ENCODE results near the gene MGARP. TPM values are rescaled to one million over a fixed set of nuclear protein-coding genes. Genes with fewer than 3 reads are reported as not detected.

Gene MGARP
- total and polyA plus RNA-seq, 2 donors (not counting 1 experiment from before 2014, with no cell fraction given), result 15.2 to 18.2 TPM

DNA sequence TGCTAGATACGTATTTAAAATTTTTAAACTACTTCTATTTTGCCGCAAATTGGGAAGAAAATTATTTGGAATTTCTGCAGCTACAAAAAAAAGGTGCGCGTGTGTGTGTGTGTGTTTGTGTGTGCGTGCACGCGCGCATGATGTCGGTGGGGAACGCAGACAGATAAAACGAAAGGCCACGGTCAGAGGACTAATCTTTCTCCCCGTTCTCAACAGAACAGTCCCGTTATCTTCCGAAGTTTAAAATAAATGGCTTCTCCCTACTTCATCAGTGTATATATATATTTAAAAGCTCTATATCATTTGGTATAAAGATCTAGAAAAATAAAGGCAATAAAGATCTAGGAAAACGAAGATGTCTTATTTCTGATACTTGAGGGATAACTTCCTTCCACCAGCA lies 1.5 kb downstream of the MGARP start:
- Histone ChIP-seq H3K27me3 (ENCODE audit: control insufficient read depth, insufficient read depth, low read length) (no peaks in the 10 kb centered on the region), H3K4me2 (ENCODE audit: extremely low read depth, insufficient read depth, low read length) (no peak overlapping the region), H3K27ac (ENCODE audit: insufficient read depth, low read length) (no peak overlapping the region), H3K4me3 (replicated peaks in 1 of 4; ENCODE audit: control extremely low read depth in 1 of 4, insufficient read depth in 1 of 4, low read depth in 3 of 4, low read length in 4 of 4) (peak overlapping the region in 1 of 4 experiments; percentile 61), H4K20me1 (ENCODE audit: control insufficient read depth, extremely low read depth, insufficient read depth, low read length) (no peaks in the 10 kb centered on the region), H3K79me2 (ENCODE audit: control insufficient read depth, insufficient read depth, low read length) (no peaks in the 10 kb centered on the region), H3K9ac (ENCODE audit: insufficient read depth, low read length) (no peak overlapping the region), H3K4me1 (ENCODE audit: control insufficient read depth, extremely low read depth, insufficient read depth, low read length) (no peaks in the 10 kb centered on the region), H3K9me3 (ENCODE audit: control insufficient read depth, insufficient read depth, low read depth, low read length) (no peaks in the 10 kb centered on the region), H3K36me3 (ENCODE audit: control insufficient read depth, insufficient read depth, low read length) (no peaks in the 10 kb centered on the region), H2AFZ (ENCODE audit: low read length) (no peak overlapping the region)
- DNase-seq (ENCODE audit: low read depth in 2 of 2), result peak in 1 of 2 donors; percentile 31
- TF ChIP-seq, protein P1, sequence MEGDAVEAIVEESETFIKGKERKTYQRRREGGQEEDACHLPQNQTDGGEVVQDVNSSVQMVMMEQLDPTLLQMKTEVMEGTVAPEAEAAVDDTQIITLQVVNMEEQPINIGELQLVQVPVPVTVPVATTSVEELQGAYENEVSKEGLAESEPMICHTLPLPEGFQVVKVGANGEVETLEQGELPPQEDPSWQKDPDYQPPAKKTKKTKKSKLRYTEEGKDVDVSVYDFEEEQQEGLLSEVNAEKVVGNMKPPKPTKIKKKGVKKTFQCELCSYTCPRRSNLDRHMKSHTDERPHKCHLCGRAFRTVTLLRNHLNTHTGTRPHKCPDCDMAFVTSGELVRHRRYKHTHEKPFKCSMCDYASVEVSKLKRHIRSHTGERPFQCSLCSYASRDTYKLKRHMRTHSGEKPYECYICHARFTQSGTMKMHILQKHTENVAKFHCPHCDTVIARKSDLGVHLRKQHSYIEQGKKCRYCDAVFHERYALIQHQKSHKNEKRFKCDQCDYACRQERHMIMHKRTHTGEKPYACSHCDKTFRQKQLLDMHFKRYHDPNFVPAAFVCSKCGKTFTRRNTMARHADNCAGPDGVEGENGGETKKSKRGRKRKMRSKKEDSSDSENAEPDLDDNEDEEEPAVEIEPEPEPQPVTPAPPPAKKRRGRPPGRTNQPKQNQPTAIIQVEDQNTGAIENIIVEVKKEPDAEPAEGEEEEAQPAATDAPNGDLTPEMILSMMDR (conservative IDR thresholded peaks at IDR 0.05 in 1 of 2, IDR thresholded peaks at IDR 0.05 in 1 of 2; ENCODE audit: low read depth in 1 of 2, low read length in 2 of 2), result no peak
- no peak for TF ChIP-seq EZH2 (IDR thresholded peaks at IDR 0.05; ENCODE audit: low read length, missing control alignments)

DNA sequence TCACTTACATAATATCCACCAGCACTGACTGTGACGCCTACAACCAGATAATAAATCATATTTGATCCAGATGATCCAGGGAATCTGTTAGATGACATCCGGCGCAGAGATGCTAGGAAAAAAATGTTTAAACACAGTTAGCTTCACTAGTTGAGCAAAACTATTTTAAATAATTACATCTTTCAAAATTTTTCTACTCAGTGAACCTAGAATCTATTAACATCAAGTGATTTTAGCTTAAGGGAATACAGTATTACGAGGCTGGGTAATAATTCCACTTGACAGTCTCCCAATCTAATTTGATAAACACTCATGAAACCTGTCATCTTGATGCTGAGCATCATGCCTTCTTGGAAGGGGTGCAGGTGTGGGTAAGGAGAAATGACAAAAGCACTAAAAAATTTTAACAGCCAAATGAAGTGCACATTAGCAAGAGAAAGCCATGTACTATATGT lies 4.7 kb downstream of the MGARP start:
- no peak overlapping the region for H3K27ac ChIP-seq (ENCODE audit: insufficient read depth, low read length)
- no peak overlapping the region for H3K4me3 ChIP-seq (replicated peaks in 1 of 4; ENCODE audit: control extremely low read depth in 1 of 4, insufficient read depth in 1 of 4, low read depth in 3 of 4, low read length in 4 of 4)
- H3K79me2 ChIP-seq (ENCODE audit: control insufficient read depth, insufficient read depth, low read length), result no peaks in the 10 kb centered on the region
- TF ChIP-seq, protein P1 (conservative IDR thresholded peaks at IDR 0.05 in 1 of 2, IDR thresholded peaks at IDR 0.05 in 1 of 2; ENCODE audit: low read depth in 1 of 2, low read length in 2 of 2), result no peak
- no peak for TF ChIP-seq EZH2 (IDR thresholded peaks at IDR 0.05; ENCODE audit: low read length, missing control alignments)
- H3K4me1 ChIP-seq (ENCODE audit: control insufficient read depth, extremely low read depth, insufficient read depth, low read length), result no peaks in the 10 kb centered on the region
- no peaks in the 10 kb centered on the region for H3K9me3 ChIP-seq (ENCODE audit: control insufficient read depth, insufficient read depth, low read depth, low read length)
- H4K20me1 ChIP-seq (ENCODE audit: control insufficient read depth, extremely low read depth, insufficient read depth, low read length), result no peaks in the 10 kb centered on the region
- no peak overlapping the region for H3K9ac ChIP-seq (ENCODE audit: insufficient read depth, low read length)
- H3K27me3 ChIP-seq (ENCODE audit: control insufficient read depth, insufficient read depth, low read length), result no peaks in the 10 kb centered on the region
- H3K36me3 ChIP-seq (ENCODE audit: control insufficient read depth, insufficient read depth, low read length), result no peaks in the 10 kb centered on the region
- no peak for DNase-seq (ENCODE audit: low read depth in 2 of 2)
- no peak overlapping the region for H3K4me2 ChIP-seq (ENCODE audit: extremely low read depth, insufficient read depth, low read length)
- no peak overlapping the region for H2AFZ ChIP-seq (ENCODE audit: low read length)

- Histone ChIP-seq H4K20me1 (ENCODE audit: control insufficient read depth, extremely low read depth, insufficient read depth, low read length) (no peaks in the 10 kb centered on the region), H3K9me3 (ENCODE audit: control insufficient read depth, insufficient read depth, low read depth, low read length) (no peaks in the 10 kb centered on the region), H3K27ac (ENCODE audit: insufficient read depth, low read length) (no peak overlapping the region), H3K79me2 (ENCODE audit: control insufficient read depth, insufficient read depth, low read length) (no peaks in the 10 kb centered on the region), H3K36me3 (ENCODE audit: control insufficient read depth, insufficient read depth, low read length) (no peaks in the 10 kb centered on the region), H3K4me1 (ENCODE audit: control insufficient read depth, extremely low read depth, insufficient read depth, low read length) (no peaks in the 10 kb centered on the region), H3K4me2 (ENCODE audit: extremely low read depth, insufficient read depth, low read length) (no peak overlapping the region), H3K9ac (ENCODE audit: insufficient read depth, low read length) (no peak overlapping the region), H3K27me3 (ENCODE audit: control insufficient read depth, insufficient read depth, low read length) (no peaks in the 10 kb centered on the region), H3K4me3 (replicated peaks in 1 of 4; ENCODE audit: control extremely low read depth in 1 of 4, insufficient read depth in 1 of 4, low read depth in 3 of 4, low read length in 4 of 4) (no peak overlapping the region), H2AFZ (ENCODE audit: low read length) (no peak overlapping the region)
- TF ChIP-seq, protein P1 (conservative IDR thresholded peaks at IDR 0.05 in 1 of 2, IDR thresholded peaks at IDR 0.05 in 1 of 2; ENCODE audit: low read depth in 1 of 2, low read length in 2 of 2), result no peak
- no peak for TF ChIP-seq EZH2 (IDR thresholded peaks at IDR 0.05; ENCODE audit: low read length, missing control alignments)
- DNase-seq (ENCODE audit: low read depth in 2 of 2), result no peak
These were observed 5.2 kb downstream of the MGARP start for GRCh38 chr4:139274790-139275189.

All from fibroblast of lung (primary cell).